HepG2 (cell line): ENCODE measurements around the gene MSI2. TPM values are rescaled to one million over a fixed set of nuclear protein-coding genes. Genes with fewer than 3 reads are reported as not detected.
A peak's percentile ranks its signal among the peaks of the same experiment; 100 is the strongest.

Experiments
- ARNTL ChIP-seq: sonication (generic); formaldehyde crosslinking; IDR thresholded peaks from 2 replicates; pipeline ENCODE4 v1.4.0; 2020; ENCODE audit warnings: mild to moderate bottlenecking, missing genetic modification reagents
- BHLHE40 ChIP-seq: IDR thresholded peaks from 2 replicates; pipeline ENCODE4 v1.6.1; 2011; ENCODE audit warnings: low read length, improper control_type of control experiment
- IKZF4 ChIP-seq: sonication (generic); formaldehyde crosslinking; IDR thresholded peaks from 2 replicates; pipeline ENCODE4 v1.5.1; 2020; ENCODE audit warnings: borderline replicate concordance, mild to moderate bottlenecking, low read depth, missing genetic modification reagents; ENCODE audit errors: not compliant biosample characterization
- KLF12 ChIP-seq: sonication (generic); formaldehyde crosslinking; IDR thresholded peaks from 2 replicates; pipeline ENCODE4 v1.4.0; 2020; ENCODE audit warnings: missing genetic modification reagents, borderline replicate concordance
- MIER3 ChIP-seq: IDR thresholded peaks from 2 replicates; pipeline ENCODE4 v1.6.1; 2016; ENCODE audit warnings: missing compliant biosample characterization, borderline replicate concordance
- MXI1 ChIP-seq: IDR thresholded peaks from 3 replicates; pipeline ENCODE4 v1.6.1; 2012; ENCODE audit warnings: low read depth, low read length, inconsistent platforms, borderline replicate concordance
- NCOR1 ChIP-seq: fragments of 200-600 bp; sonication (generic); IDR thresholded peaks from 2 replicates; pipeline ENCODE4 v1.7.0; 2017; ENCODE audit warnings: antibody characterized with exemption, low read length, borderline replicate concordance
- NONO ChIP-seq, 2 experiments: fragments of 450-650 bp in 1 of 2; sonication (generic) in 1 of 2; formaldehyde crosslinking in 1 of 2; IDR thresholded peaks in 1 of 2; conservative IDR thresholded peaks in 1 of 2; 2 replicates each; pipeline versions ENCODE4 v1.6.1 to v1.8.0; 2017 to 2022; ENCODE audit warnings: mild to moderate bottlenecking in 1 of 2, missing genetic modification reagents in 1 of 2, moderate library complexity in 1 of 2
- NPAS2 ChIP-seq: sonication (generic); formaldehyde crosslinking; IDR thresholded peaks from 2 replicates; pipeline ENCODE4 v1.8.0; 2022; ENCODE audit warnings: mild to moderate bottlenecking, missing genetic modification reagents, borderline replicate concordance
- PPARG ChIP-seq: conservative IDR thresholded peaks from 2 replicates; pipeline ENCODE4 v1.6.1; 2016; ENCODE audit warnings: missing biosample characterization, missing genetic modification reagents
- RAD21 ChIP-seq: fragments of 450-650 bp; formaldehyde crosslinking; IDR thresholded peaks from 2 replicates; pipeline ENCODE4 v1.5.0; 2020; ENCODE audit warnings: mild to moderate bottlenecking
- RFX3 ChIP-seq: IDR thresholded peaks from 2 replicates; pipeline ENCODE4 v1.6.1; 2016; ENCODE audit warnings: missing biosample characterization, missing genetic modification reagents
- RFXANK ChIP-seq: IDR thresholded peaks from 2 replicates; pipeline ENCODE4 v1.6.1; 2016
- SPEN ChIP-seq: sonication (generic); formaldehyde crosslinking; IDR thresholded peaks from 2 replicates; pipeline ENCODE4 v1.5.1; 2020; ENCODE audit warnings: low read depth, mild to moderate bottlenecking, missing genetic modification reagents
- SSRP1 ChIP-seq: IDR thresholded peaks from 2 replicates; pipeline ENCODE4 v1.6.1; 2016; ENCODE audit warnings: control low read depth
- TGIF2 ChIP-seq: IDR thresholded peaks from 2 replicates; pipeline ENCODE4 v1.6.1; 2016; ENCODE audit warnings: control low read depth, missing compliant biosample characterization
- ZFP1 ChIP-seq: IDR thresholded peaks from 2 replicates; pipeline ENCODE4 v1.6.1; 2016
- ZFP62 ChIP-seq: sonication (generic); formaldehyde crosslinking; IDR thresholded peaks from 2 replicates; pipeline ENCODE4 v1.4.0; 2020; ENCODE audit warnings: missing genetic modification reagents
- ZNF44 ChIP-seq: sonication (generic); formaldehyde crosslinking; IDR thresholded peaks from 2 replicates; pipeline ENCODE4 v1.5.1; 2020; ENCODE audit warnings: mild to moderate bottlenecking, missing genetic modification reagents
- ZNF446 ChIP-seq: sonication (generic); formaldehyde crosslinking; IDR thresholded peaks from 2 replicates; pipeline ENCODE4 v1.5.0; 2020; ENCODE audit warnings: mild to moderate bottlenecking, missing genetic modification reagents
- ZNF564 ChIP-seq: sonication (generic); formaldehyde crosslinking; IDR thresholded peaks from 2 replicates; pipeline ENCODE4 v1.8.1; 2023; ENCODE audit warnings: mild to moderate bottlenecking, missing genetic modification reagents
- ZNF629 ChIP-seq: sonication (generic); formaldehyde crosslinking; conservative IDR thresholded peaks from 2 replicates; pipeline ENCODE4 v1.5.0; 2020; ENCODE audit warnings: missing genetic modification reagents
- ZNF83 ChIP-seq: sonication (generic); formaldehyde crosslinking; IDR thresholded peaks from 2 replicates; pipeline ENCODE4 v1.4.0; 2020; ENCODE audit warnings: missing genetic modification reagents, mild to moderate bottlenecking, borderline replicate concordance
- polyA plus RNA-seq, 8 experiments: library from polyadenylated mRNA; depleted of rRNA in 3 of 8; stranded (reverse) in 7 of 8; unstranded in 1 of 8; fragments of >200 nt; fragmentation: Illumina TruSeq in 4 of 8; extraction: Trizol in 4 of 8; gene quantifications; 2 replicates each; pipeline versions ENCODE4 v1.2.1 to v1.2.3, GENCODE V29; 2011 to 2016; ENCODE audit warnings: low read depth in 4 of 8, missing spikeins in 1 of 8, mixed read lengths in 1 of 8; ENCODE audit not compliant: insufficient read depth in 1 of 8
- total RNA-seq, 5 experiments: library from RNA; depleted of rRNA; stranded (reverse); fragments of >200 nt; fragmentation: Illumina TruSeq; extraction: Trizol; gene quantifications; 2 replicates each; pipeline ENCODE4 v1.2.3, GENCODE V29; 2016; ENCODE audit warnings: low read depth in 1 of 5
- TF ChIP-seq, protein P1 (sequence below): sonication (generic); formaldehyde crosslinking; IDR thresholded peaks from 2 replicates; pipeline ENCODE4 v1.9.0; 2021; ENCODE audit warnings: missing genetic modification reagents, mild to moderate bottlenecking, borderline replicate concordance
- TF ChIP-seq, protein P2 (sequence below): sonication (generic); formaldehyde crosslinking; IDR thresholded peaks from 2 replicates; pipeline ENCODE4 v1.5.1; 2020; ENCODE audit warnings: missing genetic modification reagents, mild to moderate bottlenecking, borderline replicate concordance
- TF ChIP-seq, protein P3 (sequence below): sonication (generic); formaldehyde crosslinking; IDR thresholded peaks from 2 replicates; pipeline ENCODE4 v1.5.1; 2020; ENCODE audit warnings: missing genetic modification reagents, mild to moderate bottlenecking, borderline replicate concordance

Gene MSI2
- total and polyA plus RNA-seq, 2 of the 13 experiments (the other 11 are each of a cell fraction or from before 2014, with no cell fraction given) = 77.5 to 78.4 TPM

DNA sequence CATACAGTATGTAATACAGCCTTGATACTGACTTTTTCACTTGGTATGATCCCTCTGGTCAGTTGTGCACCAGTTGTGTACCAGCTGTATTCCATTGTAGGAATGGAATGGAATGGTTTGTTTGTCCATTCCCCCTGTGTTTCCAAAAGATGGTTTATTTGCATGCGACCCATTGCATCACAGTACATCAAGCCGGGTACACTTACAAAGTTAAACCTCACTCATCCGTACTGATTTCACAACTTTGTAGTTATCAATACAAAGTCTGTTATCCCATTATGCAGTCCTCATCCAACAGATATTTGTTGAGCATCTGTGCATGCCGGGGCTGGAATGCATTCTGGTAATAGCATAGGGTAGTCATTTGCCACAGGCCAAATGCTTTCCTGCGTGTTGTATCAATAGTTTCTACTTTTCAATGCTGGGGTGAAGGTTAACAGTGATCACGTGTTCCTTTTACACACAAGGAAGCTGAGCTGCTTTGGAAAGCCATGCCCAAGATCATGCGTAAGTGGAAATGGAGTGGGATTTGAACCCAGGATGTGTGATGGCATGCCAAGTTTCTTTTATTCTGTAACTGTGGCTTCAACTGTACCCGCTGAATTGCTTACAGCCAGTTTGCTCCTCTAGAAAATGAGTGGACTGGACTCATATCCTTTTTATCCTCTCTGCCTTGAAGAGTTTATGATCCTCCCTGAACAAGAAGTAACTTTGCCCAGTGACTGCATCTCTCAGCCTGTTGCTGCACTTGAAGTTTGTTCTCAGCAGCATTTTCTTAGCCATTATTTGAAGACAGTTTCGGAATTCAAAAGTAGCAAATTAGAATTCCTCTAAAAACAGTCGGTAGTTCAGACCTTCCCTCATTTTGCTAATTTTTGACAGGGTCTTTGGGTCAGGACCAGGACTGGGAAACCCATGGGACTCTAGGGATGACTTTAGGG, 260.2 kb downstream of the MSI2 start (continued):
- TF ChIP-seq NONO (IDR thresholded peaks at IDR 0.05) (no peak), NONO (CRISPR knock-in tag; conservative IDR thresholded peaks at IDR 0.05) (peak; percentile 77; the same call in 1 of the 2 replicates), RFXANK (CRISPR knock-in tag) (no peak; the same call in 1 of the 2 replicates), NCOR1 (peak; percentile 92; the same call in 1 of the 2 replicates), PPARG (CRISPR knock-in tag) (peak; percentile 89), ZFP1 (CRISPR knock-in tag) (peak; percentile 58), ZNF629 (CRISPR knock-in tag) (peak; percentile 94), MIER3 (CRISPR knock-in tag) (peak; percentile 93; the same call in 1 of the 2 replicates), ZNF83 (CRISPR knock-in tag) (no peak), ZNF44 (CRISPR knock-in tag) (no peak), ZNF446 (CRISPR knock-in tag) (no peak), BHLHE40 (no peak; the same call in none of the 2 replicates), SSRP1 (CRISPR knock-in tag) (peak; percentile 26; the same call in 1 of the 2 replicates), RAD21 (CRISPR knock-in tag) (no peak; the same call in 1 of the 2 replicates), ZFP62 (no peak), KLF12 (CRISPR knock-in tag) (no peak), IKZF4 (CRISPR knock-in tag) (no peak), ZNF564 (peak; percentile 50; the same call in 1 of the 2 replicates), MXI1 (peak; percentile 28; the same call in 1 of the 3 replicates), SPEN (CRISPR knock-in tag) (peak; percentile 47; the same call in 1 of the 2 replicates), RFX3 (CRISPR knock-in tag) (no peak), NPAS2 (CRISPR knock-in tag) (no peak), ARNTL (CRISPR knock-in tag) (peak; percentile 76), TGIF2 (peak; percentile 13; the same call in 1 of the 2 replicates)
- TF ChIP-seq, protein P1, sequence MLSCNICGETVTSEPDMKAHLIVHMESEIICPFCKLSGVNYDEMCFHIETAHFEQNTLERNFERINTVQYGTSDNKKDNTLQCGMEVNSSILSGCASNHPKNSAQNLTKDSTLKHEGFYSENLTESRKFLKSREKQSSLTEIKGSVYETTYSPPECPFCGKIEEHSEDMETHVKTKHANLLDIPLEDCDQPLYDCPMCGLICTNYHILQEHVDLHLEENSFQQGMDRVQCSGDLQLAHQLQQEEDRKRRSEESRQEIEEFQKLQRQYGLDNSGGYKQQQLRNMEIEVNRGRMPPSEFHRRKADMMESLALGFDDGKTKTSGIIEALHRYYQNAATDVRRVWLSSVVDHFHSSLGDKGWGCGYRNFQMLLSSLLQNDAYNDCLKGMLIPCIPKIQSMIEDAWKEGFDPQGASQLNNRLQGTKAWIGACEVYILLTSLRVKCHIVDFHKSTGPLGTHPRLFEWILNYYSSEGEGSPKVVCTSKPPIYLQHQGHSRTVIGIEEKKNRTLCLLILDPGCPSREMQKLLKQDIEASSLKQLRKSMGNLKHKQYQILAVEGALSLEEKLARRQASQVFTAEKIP = no peak
- TF ChIP-seq, protein P2, sequence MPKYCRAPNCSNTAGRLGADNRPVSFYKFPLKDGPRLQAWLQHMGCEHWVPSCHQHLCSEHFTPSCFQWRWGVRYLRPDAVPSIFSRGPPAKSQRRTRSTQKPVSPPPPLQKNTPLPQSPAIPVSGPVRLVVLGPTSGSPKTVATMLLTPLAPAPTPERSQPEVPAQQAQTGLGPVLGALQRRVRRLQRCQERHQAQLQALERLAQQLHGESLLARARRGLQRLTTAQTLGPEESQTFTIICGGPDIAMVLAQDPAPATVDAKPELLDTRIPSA = no peak
- TF ChIP-seq, protein P3, sequence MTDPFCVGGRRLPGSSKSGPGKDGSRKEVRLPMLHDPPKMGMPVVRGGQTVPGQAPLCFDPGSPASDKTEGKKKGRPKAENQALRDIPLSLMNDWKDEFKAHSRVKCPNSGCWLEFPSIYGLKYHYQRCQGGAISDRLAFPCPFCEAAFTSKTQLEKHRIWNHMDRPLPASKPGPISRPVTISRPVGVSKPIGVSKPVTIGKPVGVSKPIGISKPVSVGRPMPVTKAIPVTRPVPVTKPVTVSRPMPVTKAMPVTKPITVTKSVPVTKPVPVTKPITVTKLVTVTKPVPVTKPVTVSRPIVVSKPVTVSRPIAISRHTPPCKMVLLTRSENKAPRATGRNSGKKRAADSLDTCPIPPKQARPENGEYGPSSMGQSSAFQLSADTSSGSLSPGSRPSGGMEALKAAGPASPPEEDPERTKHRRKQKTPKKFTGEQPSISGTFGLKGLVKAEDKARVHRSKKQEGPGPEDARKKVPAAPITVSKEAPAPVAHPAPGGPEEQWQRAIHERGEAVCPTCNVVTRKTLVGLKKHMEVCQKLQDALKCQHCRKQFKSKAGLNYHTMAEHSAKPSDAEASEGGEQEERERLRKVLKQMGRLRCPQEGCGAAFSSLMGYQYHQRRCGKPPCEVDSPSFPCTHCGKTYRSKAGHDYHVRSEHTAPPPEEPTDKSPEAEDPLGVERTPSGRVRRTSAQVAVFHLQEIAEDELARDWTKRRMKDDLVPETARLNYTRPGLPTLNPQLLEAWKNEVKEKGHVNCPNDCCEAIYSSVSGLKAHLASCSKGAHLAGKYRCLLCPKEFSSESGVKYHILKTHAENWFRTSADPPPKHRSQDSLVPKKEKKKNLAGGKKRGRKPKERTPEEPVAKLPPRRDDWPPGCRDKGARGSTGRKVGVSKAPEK = no peak
